Measurements from ENCODE around the gene KCNH2. TPM values are rescaled to one million over a fixed set of nuclear protein-coding genes. Genes with fewer than 3 reads are reported as not detected.

KCNH2 gene
- total and polyA plus RNA-seq, 4 donors: 0.18 to 74.6 (median 0.33) TPM; not detected in 1

GRCh38 chr7:151001546-151001945 is 23.4 kb upstream of the KCNH2 start (continued):
- TF ChIP-seq ZBTB33 (IDR thresholded peaks at IDR 0.05): no peak

GRCh38 chr7:151000897-151001495 is 22.9 kb upstream of the KCNH2 start:
- 89% methylated on average over 13 of the region's 13 CpGs for WGBS
- no peaks in the 10 kb centered on the region for H3K27me3 ChIP-seq (ENCODE audit: control insufficient read depth in 4 of 4, insufficient read depth in 4 of 4, low read length in 3 of 4)
- no peak for TF ChIP-seq FOXA2 (IDR thresholded peaks at IDR 0.05)

GRCh38 chr7:150999497-151000230 is 21.5 kb upstream of the KCNH2 start:
- no peaks in the 10 kb centered on the region for H3K36me3 ChIP-seq (ENCODE audit: control insufficient read depth in 4 of 4, insufficient read depth in 3 of 4, low read depth in 1 of 4, low read length in 3 of 4)
- no peaks in the 10 kb centered on the region for H3K4me1 ChIP-seq (ENCODE audit: control insufficient read depth in 4 of 4, insufficient read depth in 4 of 4, low read length in 3 of 4)
- 86% methylated on average over 5 of the region's 5 CpGs for WGBS
- no peaks in the 10 kb centered on the region for H3K27me3 ChIP-seq (ENCODE audit: control insufficient read depth in 4 of 4, insufficient read depth in 4 of 4, low read length in 3 of 4)
- TF ChIP-seq YY1 (IDR thresholded peaks at IDR 0.05): no peak
- TF ChIP-seq SP1 (IDR thresholded peaks at IDR 0.05): no peak
- no peak for TF ChIP-seq FOXA1 (IDR thresholded peaks at IDR 0.05)
- no peak for TF ChIP-seq HNF4G (IDR thresholded peaks at IDR 0.05)
- TF ChIP-seq RAD21 (IDR thresholded peaks at IDR 0.05): no peak
- no peak for TF ChIP-seq REST (IDR thresholded peaks at IDR 0.05)
- no peak for TF ChIP-seq FOXA2 (IDR thresholded peaks at IDR 0.05)
- no peak for TF ChIP-seq NR2F2 (IDR thresholded peaks at IDR 0.05)
- TF ChIP-seq CTCF (IDR thresholded peaks at IDR 0.05; ENCODE audit: low read depth, low read length, missing input control): no peak
- no peak for TF ChIP-seq RXRA (IDR thresholded peaks at IDR 0.05)
- no peak for TF ChIP-seq HNF4A (conservative IDR thresholded peaks at IDR 0.05)
- no peak for TF ChIP-seq JUND (IDR thresholded peaks at IDR 0.05)
- no peak for TF ChIP-seq ZBTB33 (IDR thresholded peaks at IDR 0.05)
- TF ChIP-seq ATF3 (IDR thresholded peaks at IDR 0.05): no peak
- no peak for TF ChIP-seq TAF1 (conservative IDR thresholded peaks at IDR 0.05)
- no peak for TF ChIP-seq MAX (IDR thresholded peaks at IDR 0.05)
- TF ChIP-seq GABPA (IDR thresholded peaks at IDR 0.05 in 1 of 2, conservative IDR thresholded peaks at IDR 0.05 in 1 of 2): no peak
- TF ChIP-seq EGR1 (IDR thresholded peaks at IDR 0.05; ENCODE audit: low read depth in 2 of 2): no peak
- H3K9me3 ChIP-seq (ENCODE audit: control insufficient read depth in 4 of 4, low read length in 3 of 4): no peaks in the 10 kb centered on the region
- no peak overlapping the region for H3K27ac ChIP-seq (ENCODE audit: low read depth in 1 of 2, low read length in 2 of 2)
- H3K4me3 ChIP-seq (ENCODE audit: low read depth in 1 of 3, low read length in 3 of 3): no peak overlapping the region
- no peak for DNase-seq (ENCODE audit: low spot score)
- no peak overlapping the region for H3K9ac ChIP-seq (ENCODE audit: low read depth in 1 of 2, low read length in 2 of 2)

More at GRCh38 chr7:151000897-151001495, 22.9 kb upstream of the KCNH2 start:
- no peaks in the 10 kb centered on the region for H3K4me1 ChIP-seq (ENCODE audit: control insufficient read depth in 4 of 4, insufficient read depth in 4 of 4, low read length in 3 of 4)
- no peak overlapping the region for H3K4me3 ChIP-seq (ENCODE audit: low read depth in 1 of 3, low read length in 3 of 3)
- H3K9me3 ChIP-seq (ENCODE audit: control insufficient read depth in 4 of 4, low read length in 3 of 4): no peaks in the 10 kb centered on the region
- no peak overlapping the region for H3K27ac ChIP-seq (ENCODE audit: low read depth in 1 of 2, low read length in 2 of 2)
- no peak overlapping the region for H3K9ac ChIP-seq (ENCODE audit: low read depth in 1 of 2, low read length in 2 of 2)
- H3K36me3 ChIP-seq (ENCODE audit: control insufficient read depth in 4 of 4, insufficient read depth in 3 of 4, low read depth in 1 of 4, low read length in 3 of 4): no peaks in the 10 kb centered on the region
- DNase-seq (ENCODE audit: low spot score): no peak
